SH-SY5Y (cell line): ENCODE results near the gene LEKR1.

Source experiments
- GATA2 ChIP-seq: IDR thresholded peaks from 2 replicates; pipeline ENCODE4 v1.6.1; 2011; ENCODE audit warnings: mild to moderate bottlenecking, low read depth, low read length
- GATA3 ChIP-seq: IDR thresholded peaks from 2 replicates; pipeline ENCODE4 v1.6.1; 2011; ENCODE audit warnings: low read depth, mild to moderate bottlenecking, low read length, moderate library complexity

LEKR1 gene

DNA sequence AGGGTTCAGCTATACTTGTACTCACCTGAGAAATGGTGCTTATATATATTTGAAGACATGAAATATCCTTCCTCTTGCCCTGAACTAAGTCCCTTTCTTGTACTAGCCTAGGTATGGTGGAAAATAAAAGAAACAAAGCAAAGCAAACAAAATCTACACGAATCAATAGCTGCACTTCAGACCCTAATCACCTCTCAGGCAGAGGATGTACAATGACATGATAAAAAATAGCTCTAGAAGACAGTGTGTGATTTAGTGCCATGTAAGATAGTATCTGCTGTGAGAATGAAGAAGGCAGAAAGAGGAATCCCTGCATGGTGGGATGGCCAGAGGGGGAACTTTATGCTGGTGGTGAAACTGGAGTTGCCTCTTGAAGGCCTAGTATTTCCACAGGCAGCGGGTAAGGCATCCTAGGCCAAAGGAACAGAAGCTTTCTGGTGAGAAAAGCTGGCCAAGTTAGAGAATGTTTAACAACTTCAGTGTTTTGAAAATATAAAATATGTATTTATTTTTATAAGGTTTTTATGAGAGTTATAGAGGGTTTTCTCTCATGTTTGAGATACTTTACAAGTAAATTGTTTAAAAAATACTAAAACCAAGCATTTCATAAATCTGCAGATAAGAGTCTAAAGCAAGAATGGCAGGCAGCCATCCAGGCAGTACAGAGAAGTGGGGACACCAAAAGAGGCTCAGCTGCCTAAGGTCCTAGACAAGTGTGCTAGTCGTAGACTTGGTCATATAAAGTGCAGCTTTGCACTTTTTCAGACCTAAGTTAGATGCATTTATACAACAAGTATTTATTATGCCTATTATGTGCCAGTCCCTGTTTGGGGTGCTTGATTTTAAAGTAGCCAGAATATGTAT, 14.9 kb downstream of the LEKR1 start:
- TF ChIP-seq GATA2: no peak
- TF ChIP-seq GATA3: no peak

DNA sequence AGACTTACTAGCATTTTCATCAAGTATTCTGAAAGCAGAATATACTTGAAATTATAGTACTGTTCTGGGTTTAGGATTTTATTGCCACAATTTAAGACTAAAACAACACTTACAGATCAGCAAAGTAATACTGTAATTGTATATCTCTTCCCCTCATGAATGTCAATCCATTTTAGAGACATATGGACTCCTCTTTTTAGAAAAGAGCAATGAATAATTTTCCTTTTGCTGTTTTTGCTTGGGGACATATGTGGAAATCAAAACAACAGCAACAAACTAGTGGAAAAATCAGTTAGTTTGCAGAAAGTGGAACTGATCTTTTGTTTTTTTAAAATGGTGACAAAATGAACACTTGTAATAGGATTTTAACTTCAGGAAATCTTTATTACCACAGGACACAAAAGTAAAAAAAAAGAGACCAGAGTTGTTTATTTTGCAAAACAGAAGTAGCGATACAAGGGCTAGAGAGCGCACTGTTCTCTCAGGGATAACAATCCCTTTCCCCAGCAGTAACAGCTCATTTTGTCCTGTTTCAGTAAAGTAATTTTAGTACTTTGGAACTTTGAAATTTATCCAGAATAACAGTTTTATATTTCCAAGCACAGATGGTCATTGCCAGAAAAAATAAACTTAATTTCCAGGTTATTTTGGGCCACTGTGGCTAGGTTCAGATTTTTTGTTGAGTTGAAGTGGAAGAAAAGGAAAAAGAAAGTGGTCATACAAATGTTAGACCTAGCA, 17.1 kb downstream of the LEKR1 start:
- TF ChIP-seq GATA2 (no peak), GATA3 (no peak)

DNA sequence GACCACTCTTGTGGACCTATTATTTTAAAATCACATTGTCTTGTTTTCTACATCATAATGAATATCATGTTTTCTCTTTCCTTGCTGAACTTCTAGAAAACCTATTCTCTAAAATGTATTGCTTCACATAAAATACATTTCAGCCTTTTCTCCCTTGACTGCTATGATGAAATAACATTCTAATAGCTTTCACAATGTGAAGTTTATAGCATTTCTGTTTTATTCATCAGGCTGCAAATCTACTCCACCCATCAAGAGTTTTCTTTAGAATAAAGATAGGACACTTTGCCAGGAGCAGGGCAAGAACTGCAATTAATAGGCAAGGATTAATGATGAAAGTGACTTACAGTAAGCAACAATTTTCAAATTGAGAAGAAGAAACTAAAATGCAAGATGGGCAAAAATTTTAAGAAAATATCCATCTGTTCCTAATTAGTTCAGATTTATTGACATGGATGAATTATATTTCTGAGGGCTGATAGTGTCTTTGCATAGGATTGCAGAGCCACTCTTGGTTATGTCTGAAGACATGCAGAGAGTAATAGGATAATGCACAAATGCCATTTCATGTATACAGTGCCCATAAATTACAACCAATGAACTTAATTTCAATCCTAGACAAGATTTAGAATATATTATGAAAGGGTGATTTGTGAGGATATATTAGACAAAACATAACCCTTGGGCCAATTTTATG, 21.7 kb downstream of the LEKR1 start:
- no peak for TF ChIP-seq GATA2
- TF ChIP-seq GATA3: no peak

DNA sequence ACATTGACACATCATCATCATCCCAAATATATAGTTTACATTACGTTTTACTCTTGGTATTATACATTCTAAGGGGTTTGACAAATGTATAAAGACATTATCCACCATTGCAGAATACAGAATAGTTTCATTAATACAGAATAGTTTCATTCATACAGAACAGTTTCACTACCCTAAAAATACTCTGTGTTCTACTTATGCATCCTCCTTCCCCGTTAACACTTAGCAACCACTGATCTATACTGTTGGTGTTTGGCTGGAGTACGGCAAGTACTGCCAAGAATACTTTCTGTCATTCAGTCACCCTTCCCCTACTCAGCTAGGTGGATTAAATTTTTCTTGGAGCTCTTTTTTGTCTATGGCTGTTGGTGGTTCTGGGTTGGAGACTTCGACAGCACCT, 33.4 kb downstream of the LEKR1 start:
- TF ChIP-seq GATA3 (no peak), GATA2 (no peak)

DNA sequence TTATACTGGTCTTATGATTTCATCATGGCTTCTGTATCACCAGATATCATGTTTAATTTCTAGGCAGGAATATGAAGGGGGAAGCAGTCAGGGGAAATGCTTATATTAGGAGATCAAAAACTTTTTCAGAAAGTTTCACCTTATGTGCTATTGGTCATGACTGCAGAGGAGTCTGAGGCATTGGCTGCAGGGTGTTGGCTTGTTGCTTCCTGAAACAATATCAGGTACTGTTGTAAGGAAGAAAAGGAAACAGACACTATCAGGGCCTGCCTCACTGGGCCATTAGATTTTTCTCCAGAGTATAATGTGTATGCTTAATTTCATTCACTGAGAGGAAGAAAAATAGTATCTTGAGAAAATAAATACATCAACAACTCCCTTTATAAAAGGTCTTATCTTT, 34.7 kb downstream of the LEKR1 start:
- TF ChIP-seq GATA2 (no peak), GATA3 (no peak)

DNA sequence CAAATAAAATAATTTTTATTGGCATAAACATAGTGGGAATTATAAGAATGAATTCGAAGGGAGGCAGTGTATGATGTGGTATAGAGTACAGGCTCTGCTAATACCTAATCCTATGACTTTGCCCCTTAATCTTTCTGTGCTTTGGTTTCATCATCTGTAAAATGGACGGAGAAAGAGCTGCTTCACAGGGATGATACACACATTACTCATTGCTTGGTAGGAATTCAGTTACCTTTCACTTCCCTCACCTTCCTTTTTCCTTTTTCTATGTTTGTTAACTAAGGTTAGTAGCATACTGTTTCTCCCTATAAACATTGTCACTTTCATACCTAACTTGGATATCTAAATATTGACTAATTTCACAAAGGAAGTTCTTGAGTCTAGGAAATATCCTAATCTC, 36.2 kb downstream of the LEKR1 start:
- TF ChIP-seq GATA3 (no peak), GATA2 (no peak)

DNA sequence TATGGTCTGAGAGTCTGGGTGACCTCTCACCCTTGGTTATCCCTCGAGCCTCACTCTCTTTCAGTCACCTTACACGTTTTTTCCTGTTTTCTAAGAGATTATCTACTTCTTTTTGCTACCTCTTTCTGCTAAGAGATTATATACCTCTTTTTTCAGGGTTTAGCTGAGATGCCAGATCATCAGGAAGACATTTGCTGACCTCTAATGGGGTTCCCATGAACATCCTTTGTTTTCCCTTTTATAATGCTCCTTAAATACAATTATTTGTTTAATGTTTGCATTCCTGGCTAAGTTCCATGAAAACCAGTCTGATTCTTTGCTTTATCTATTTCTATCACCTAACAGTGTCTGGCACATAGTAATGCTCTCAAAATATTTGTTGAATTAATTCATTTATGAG, 39.6 kb downstream of the LEKR1 start:
- TF ChIP-seq GATA2 (no peak), GATA3 (no peak)

DNA sequence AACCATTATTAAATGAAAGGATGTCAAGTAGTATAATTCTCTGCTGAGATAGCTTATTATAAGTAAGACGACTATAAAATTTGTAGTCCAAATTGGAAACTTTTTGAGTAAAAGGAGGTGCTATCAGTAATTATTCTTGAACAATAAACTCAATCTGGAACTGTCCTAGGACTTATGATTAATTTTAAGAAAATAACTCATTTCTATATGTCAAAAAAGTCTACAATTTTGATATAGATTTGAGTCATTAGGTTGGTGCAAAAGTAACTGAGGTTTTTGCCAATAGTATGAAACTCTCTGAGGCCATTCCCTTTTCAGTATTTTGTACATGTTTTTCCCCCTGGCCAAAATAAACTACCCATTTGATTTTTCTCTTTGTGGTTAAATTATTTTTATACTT, 41.0 kb downstream of the LEKR1 start:
- no peak for TF ChIP-seq GATA2
- TF ChIP-seq GATA3: no peak

DNA sequence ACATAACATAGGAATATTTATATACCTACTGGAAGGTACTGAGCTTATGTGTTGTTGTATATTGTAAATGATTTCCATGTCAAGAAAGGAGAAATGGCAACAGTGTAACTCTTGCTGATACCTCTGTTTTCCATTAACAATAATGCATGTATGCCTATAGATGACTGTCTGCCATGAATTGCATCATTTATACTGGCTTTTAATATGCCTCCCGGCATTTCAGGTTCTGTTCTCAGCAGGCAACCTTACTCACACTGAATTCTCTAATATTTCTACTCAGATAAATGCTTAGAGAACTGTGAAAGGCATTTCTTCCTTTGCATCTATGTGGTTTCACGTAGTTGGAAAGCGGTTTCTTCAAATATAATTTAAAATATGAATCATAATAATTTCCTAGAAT, 41.8 kb downstream of the LEKR1 start:
- TF ChIP-seq GATA3 (no peak), GATA2 (no peak)

DNA sequence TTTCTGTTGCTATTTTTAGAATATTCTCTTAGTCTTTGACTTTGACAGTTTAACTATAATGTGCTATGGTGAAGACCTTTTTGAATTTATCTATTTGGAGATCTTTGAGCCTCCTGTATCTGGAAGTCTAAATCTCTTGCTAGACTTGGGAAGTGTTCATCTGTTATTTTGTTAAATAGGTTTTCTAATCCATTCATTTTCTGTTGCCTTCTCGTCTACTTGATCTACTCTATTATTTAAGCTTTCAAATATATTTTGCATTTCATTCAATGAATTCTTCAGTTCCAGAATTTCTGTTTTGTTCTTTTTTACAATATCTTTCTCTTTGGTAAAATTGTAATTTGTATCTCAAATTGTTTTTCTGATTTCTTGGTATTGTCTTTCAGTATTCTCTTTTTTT, 47.8 kb downstream of the LEKR1 start:
- TF ChIP-seq GATA2 (no peak), GATA3 (no peak)

DNA sequence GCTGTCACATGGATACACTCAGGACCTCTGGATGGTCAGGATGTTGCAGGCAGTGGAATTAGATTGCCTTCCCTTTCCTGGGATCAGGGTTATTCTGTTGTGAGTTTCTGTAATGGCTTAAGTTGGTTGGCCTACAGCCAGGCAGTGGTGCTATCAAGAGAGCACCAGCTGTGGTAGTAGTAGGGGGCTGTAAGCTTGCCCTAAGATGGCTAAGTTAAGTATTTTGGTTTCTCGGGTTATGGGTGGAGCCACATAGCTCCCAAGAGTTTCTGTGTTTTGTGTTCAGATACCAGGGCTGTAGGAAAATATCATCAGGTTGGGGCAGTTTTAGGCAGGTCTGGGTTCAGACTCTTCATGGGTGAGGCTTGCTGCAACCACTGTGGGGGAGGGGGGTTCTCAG, 59.6 kb downstream of the LEKR1 start:
- TF ChIP-seq GATA2 (no peak), GATA3 (no peak)

DNA sequence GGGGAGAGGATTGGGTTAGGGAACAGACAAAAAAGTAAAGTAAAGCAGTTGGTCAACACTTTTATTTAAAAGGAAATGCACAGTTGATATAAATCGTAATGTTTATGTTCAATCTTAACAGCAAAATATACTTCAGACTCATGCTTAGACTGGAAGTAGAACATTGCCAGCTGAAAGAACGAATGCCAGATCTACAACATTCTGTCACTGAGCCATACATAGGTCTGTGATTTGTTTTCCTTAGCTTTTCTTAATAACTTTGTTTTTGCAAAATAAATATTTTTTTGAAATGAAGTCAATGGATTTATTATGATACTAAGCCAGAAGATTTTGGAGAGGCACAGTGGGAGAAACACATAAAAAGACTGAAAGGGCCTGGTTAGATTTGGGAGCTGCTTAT, 62.0 kb downstream of the LEKR1 start:
- TF ChIP-seq GATA2: no peak
- TF ChIP-seq GATA3: no peak

DNA sequence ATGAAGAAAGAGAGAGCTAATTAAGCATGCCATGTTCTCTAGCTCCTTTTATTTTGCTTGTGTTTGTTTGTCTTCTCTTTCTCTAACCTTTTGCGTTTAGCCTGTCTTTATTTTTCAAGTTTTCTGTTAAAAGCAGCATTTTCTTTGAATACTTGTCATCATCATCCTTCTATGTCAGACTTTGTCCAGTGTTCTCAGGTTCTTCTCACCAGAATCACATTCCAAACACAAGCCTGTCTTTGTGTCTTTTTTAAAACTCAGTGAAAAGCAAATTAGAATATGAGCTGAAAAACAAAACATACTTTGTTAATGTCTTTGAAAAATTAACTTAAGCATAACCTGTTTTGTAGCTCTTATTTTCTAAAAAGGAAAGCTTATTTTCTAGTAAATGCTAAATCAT, 62.4 kb downstream of the LEKR1 start:
- TF ChIP-seq GATA2 (no peak), GATA3 (no peak)

DNA sequence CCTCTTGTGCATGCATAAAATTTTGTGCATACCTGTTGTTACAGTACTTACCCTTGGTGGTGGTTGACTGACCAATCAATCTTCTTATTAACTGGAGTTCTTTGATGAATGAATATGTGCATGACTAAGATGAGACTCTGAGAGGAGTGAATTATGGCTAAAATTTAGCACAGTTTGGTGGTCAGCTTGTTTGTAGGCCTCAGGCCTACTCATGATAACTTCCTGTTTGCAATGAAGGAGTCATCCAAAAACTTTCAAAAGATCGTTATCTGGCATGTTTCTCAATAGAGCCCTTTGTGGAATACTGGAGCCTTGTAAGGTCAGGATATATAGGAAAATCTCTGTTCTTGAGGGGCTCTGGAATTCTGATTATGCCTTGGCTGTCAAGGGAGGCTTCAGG, 66.5 kb downstream of the LEKR1 start:
- TF ChIP-seq GATA3: no peak
- TF ChIP-seq GATA2: no peak; the same call in 1 of the 2 replicates
